Measurements from ENCODE around the gene ACBD7.

- TF ChIP-seq POLR2A (IDR thresholded peaks at IDR 0.05; ENCODE audit: low read depth, low read length) (no peak), TAF1 (IDR thresholded peaks at IDR 0.05; ENCODE audit: low read depth, low read length) (no peak)
Measured at GRCh38 chr10:15083674-15084501, 4.7 kb downstream of the ACBD7 start.
